Activated gamma-delta T cell treated with Interleukin-2 at 50 U/mL for 16 hours (primary cell): ENCODE measurements around the gene KCND1.
"Not testable (repeated sequence)": the region's sequence is repeated elsewhere in the genome, so short reads cannot be mapped to it uniquely, and the experiment has no call there.

Source experiments
- DNase-seq: peaks from one replicate; pipeline ENCODE4 v3.0.0-alpha.2; 2020

The KCND1 gene

GRCh38 chrX:48971249-48972219 lies at the start of gene KCND1:
TSS of gene KCND1 (minus strand) at chrX:48971844. CDS start at chrX:48970271, 1,573 bp downstream.
- DNase-seq, result no peak

- no peak for DNase-seq
These were observed 48.1 kb upstream of the KCND1 start for GRCh38 chrX:49019599-49020249.

DNA sequence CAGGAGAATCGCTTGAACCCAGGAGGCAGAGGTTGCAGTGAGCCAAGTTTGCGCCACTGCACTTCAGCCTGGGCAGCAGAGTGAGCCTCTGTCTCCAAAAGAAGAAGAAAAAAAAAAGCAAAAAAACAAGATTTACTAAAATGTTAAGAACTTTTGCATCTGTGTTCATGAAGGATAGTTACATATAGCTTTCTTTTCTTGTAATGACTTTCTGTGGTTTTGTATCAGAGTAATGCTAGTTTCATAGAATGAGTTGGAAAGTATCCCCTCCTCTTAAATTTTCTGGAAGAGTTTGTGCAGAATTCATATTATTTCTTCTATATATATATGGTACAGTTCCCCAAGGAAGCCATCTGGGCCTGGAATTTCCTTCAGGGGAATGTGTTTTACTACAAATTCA lies 47.4 kb upstream of the KCND1 start:
- DNase-seq, result no peak

GRCh38 chrX:49003696-49004095 lies 32.1 kb upstream of the KCND1 start:
- DNase-seq, result no peak

DNA sequence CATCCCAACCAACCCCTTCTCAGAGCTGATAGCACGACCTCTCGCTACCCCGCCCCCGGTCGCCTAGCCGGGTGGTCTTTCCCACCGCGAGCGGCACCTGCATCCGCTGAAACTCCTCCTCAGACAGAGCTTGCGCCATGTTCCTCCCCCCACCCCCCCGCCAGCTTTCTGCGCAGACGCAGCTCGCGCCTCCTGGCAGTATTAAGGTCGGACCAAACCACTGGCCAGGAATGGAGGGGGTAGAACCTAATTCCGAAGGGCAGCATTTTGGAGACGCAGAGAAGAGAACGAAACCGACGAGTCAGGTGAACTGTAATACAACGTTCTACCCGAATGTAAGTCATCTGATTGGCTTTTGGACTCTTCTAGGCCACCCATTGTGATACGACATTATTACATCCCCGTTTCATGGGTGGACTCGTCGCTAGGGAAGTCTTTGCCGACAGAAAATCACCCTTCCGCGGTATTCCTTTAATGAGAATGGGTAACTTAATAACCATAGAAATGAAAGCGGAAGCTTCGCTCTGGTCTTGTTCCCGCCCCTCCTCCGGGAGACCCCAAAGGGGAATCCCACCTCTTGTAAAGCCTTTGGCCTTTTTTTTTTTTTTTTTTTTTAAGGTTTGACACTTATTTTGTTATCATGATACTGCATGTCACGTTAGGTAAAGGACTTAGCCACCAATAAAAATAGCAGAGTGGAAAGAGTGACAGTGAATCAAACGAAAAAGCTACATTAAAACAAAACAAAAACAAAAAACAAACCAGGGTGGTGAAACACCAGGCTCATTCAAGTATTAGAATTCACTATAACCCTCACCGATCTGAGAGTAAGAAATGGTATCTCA lies 30.7 kb upstream of the KCND1 start, which contains the start of gene GRIPAP1:
TSS of gene GRIPAP1 (minus strand) at position 174 of the 845 bp plus-strand sequence. CDS start at position 139, 35 bp downstream.
- peak; percentile 72 for DNase-seq

- DNase-seq, result peak; percentile 34
These were observed 30.0 kb upstream of the KCND1 start for GRCh38 chrX:49001521-49002090.

GRCh38 chrX:49000636-49001035 lies 29.0 kb upstream of the KCND1 start:
- no peak for DNase-seq

DNA sequence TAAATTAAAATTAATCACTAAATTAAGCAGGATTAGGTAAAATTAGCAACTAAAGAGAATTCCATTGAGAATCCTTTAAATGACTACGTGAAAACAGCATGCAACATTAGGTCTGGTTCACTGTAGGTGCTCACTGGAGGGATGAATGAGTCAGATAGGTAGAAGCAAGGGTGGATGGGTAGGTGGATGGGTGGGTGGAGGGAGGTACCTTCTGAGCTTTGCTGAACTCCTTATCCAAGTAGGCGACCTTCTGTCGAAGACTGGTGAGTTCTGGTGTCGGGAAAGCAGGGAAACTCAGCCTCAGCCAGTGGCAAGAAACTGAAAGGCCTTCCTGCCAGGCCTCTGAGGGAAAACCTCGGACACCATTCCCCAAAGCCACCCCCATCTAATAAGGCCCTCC lies 27.4 kb upstream of the KCND1 start:
- DNase-seq, result no peak

DNA sequence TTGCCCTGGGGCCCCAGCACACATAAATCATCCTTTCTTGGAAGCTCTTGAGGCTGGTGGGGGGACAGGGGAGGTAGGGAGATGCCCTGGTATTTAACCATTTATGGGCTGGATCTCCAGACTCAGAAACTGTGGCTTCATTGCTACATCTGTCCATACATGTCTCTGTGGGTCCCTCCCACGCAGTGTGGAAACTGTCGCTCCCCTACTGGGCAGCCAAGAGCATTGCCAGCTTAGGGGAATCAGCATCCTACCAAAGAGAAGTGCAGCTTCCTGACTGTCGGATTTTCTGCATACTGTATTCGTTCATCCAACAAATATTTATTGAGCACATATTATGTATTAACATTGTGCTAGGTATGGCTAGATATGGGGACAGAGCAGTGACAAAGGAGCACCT lies 26.7 kb upstream of the KCND1 start:
- no peak for DNase-seq

- no peak for DNase-seq
These were observed 26.2 kb upstream of the KCND1 start for GRCh38 chrX:48997865-48998264.

DNA sequence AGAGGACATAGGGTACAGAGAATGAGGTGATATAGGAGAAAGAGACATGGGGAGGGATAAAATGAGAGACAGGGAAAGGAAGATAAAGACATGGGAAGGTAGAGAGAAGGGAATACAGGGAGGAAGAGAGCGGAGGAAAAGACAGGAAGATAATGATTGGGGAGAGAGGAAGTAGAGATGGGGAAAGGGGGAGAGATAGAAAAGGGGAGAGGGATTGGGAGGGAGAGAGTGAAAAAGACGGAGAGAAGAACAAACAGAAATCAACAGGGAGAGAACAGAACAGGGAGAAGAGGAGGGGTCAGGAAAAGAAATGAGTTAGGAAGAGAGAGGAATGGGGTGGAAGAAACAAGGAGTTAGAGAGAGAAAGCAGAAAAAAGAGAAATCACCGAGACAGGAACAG lies 25.8 kb upstream of the KCND1 start:
- no peak for DNase-seq

- no peak for DNase-seq
These were observed 25.3 kb upstream of the KCND1 start for GRCh38 chrX:48996969-48997368.

DNA sequence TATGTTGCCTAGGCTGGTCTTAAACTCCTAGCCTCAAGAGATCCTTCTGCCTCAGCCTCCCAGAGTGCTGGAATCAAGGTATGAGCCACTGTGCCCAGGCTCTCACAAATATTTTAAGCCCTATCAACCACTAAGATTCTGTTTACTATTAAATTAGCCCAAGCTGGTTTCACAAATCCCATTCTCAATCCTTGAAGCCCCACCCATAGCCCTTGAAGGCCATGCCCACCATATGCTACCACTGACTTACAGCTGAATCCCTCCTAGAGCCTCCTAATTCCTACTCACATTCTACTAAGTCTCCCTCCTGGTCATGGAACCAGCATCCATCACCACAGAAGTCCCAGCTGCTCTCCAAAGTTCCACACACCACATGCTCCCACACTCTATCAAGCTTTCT lies 20.7 kb upstream of the KCND1 start:
- no peak for DNase-seq

GRCh38 chrX:48989483-48989882 lies 17.8 kb upstream of the KCND1 start:
- DNase-seq, result no peak

DNA sequence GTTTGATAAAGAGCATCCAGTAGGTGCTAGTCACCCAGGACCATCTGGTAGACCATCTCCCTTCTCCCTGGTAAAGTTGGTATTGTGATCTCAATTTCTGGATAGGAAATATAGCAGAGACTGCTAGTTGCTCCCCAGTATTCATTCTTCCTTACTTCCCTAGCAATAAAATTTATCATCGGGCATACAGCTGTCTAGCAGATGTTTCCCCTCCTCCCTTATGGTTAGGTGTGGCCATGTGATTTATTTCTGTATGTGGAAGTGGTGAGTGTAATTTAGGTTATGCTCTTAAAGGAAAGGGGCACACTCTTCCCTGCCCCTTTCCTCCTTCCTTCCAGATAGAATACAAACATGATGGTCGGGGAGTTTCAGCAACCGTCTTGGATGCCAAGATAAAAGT lies 12.3 kb upstream of the KCND1 start:
- no peak for DNase-seq

DNA sequence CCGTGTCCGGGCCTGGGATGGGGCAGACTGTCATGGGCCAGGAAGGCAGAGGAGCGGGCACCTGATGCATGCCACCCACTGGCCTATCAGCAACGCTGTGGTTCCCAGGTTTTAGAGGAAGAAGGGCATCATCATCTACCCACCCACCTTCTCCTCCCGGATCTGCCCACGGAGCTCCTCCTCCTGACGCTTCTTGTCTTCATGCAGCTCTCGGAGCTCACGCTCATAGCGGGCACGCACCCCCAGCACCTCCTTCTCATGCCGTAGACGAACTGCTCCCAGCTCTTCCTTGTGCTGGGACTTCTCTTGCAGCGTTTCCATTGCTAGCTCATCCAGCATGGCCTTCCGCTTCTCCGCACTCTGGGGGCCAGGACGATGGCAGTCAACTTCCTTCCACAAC lies 11.4 kb upstream of the KCND1 start:
- DNase-seq, result no peak

DNA sequence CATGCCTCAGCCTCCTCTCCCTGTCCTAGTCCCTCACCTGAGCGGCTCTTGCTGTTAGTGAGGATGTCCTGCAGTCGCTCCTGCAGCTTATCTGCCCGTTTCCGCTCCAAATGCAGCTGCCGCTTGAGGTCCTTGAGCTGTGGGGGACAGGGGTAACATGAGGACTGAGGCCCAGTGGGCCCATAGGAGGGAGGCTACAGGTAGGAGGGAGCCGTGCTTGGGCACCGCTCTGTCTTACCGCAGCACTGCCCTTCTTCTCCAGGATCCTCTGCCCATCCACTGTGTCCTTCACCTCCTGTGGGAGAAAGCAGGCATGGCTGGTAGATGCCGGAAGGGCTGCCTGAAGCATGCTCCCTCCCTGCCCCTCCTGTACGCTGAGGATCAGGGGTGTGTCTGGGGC lies 9.5 kb upstream of the KCND1 start:
- DNase-seq, result no peak

DNA sequence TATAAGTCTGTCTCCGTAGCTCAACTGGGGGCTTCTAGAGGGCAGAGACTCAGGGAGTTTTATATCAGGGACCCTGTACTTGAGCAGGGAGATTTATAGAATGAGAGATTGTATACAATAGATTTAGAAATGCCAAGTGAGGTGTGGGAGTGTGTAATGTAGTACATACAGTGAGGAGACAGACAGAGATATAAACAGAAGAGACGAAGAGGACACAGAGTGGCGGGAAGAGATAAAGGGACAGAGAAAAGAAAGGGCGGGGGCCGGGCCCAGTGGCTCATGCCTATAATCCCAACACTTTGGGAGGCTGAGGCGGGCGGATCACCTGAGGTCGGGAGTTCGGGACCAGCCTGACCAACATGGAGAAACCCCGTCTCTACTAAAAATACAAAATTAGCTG lies 8.7 kb upstream of the KCND1 start:
- DNase-seq, result not testable (repeated sequence)

GRCh38 chrX:48978226-48978625 lies 6.6 kb upstream of the KCND1 start:
- DNase-seq, result no peak

GRCh38 chrX:48976086-48976485 lies 4.4 kb upstream of the KCND1 start:
- no peak for DNase-seq

GRCh38 chrX:48975541-48975940 lies 3.9 kb upstream of the KCND1 start:
- DNase-seq, result no peak

- no peak for DNase-seq
These were observed 3.4 kb upstream of the KCND1 start for GRCh38 chrX:48975041-48975440.

GRCh38 chrX:48974574-48974973 lies 2.9 kb upstream of the KCND1 start:
- no peak for DNase-seq
